Prostate gland (tissue), 2 donors: ENCODE data around the gene NINJ2. TPM values are rescaled to one million over a fixed set of nuclear protein-coding genes. Genes with fewer than 3 reads are reported as not detected.

Experiments
- DNase-seq: peaks from one replicate; pipeline ENCODE4 v3.0.0-alpha.2; 2019; ENCODE audit warnings: low spot score
- H3K27ac ChIP-seq, 2 donors: fragments of 200-600 bp; sonication (generic); 2 replicates each; pipeline ENCODE4 v1.5.1; 2017 to 2019
- H3K27me3 ChIP-seq: fragments of 200-600 bp; sonication (generic); replicated peaks from 2 replicates; pipeline ENCODE4 v1.5.1; 2019; ENCODE audit not compliant: insufficient read depth
- H3K36me3 ChIP-seq, 2 donors: fragments of 200-600 bp; sonication (generic); 1 replicate in 1 of 2; 2 replicates in 1 of 2; pipeline versions ENCODE4 v1.5.1 to v1.8.1; 2017 to 2019
- H3K4me1 ChIP-seq: fragments of 200-600 bp; sonication (generic); replicated peaks from 2 replicates; pipeline ENCODE4 v1.5.1; 2019
- H3K4me3 ChIP-seq, 2 donors: fragments of 200-600 bp; sonication (generic); 2 replicates each; pipeline ENCODE4 v1.5.1; 2017 to 2019
- H3K9me3 ChIP-seq: fragments of 200-600 bp; sonication (generic); 2 replicates; pipeline ENCODE4 v1.5.1; 2017
- POLR2A ChIP-seq: fragments of 450-650 bp; IDR thresholded peaks from one replicate; pipeline ENCODE4 v1.6.1; 2016; ENCODE audit warnings: antibody characterized with exemption, mild to moderate bottlenecking
- POLR2AphosphoS5 ChIP-seq: sonication (generic); formaldehyde crosslinking; IDR thresholded peaks from one replicate; pipeline ENCODE4 v1.6.1; 2017; ENCODE audit warnings: antibody characterized with exemption
- WGBS: methylation state at CpG from one replicate; pipeline ENCODE4 v1.1.5; 2018; 5-methylcytosine and 5-hydroxymethylcytosine counted together
- intact Hi-C: fragments of 100-400 bp; cut with DNase I; formaldehyde crosslinking; loops from one replicate; pipeline ENCODE4 v1.14.2; 2022
- total RNA-seq, 2 donors: library from RNA; depleted of rRNA; stranded (reverse); fragments of >200 nt; gene quantifications; one replicate each; pipeline ENCODE4 v1.1.0, GENCODE V29; 2016
- TF ChIP-seq, protein P1 (sequence below), 4 experiments: fragments of 200-600 bp in 2 of 4; fragments of 450-650 bp in 2 of 4; sonication (generic) in 2 of 4; IDR thresholded peaks; 1 replicate in 3 of 4; 2 replicates in 1 of 4; pipeline ENCODE4 v1.5.1; 2016 to 2019; ENCODE audit warnings: antibody characterized with exemption in 4 of 4, mild to moderate bottlenecking in 2 of 4, moderate library complexity in 2 of 4

NINJ2 gene
- total RNA-seq, 2 donors from 2014 or later = 1.1 to 17.3 TPM

DNA sequence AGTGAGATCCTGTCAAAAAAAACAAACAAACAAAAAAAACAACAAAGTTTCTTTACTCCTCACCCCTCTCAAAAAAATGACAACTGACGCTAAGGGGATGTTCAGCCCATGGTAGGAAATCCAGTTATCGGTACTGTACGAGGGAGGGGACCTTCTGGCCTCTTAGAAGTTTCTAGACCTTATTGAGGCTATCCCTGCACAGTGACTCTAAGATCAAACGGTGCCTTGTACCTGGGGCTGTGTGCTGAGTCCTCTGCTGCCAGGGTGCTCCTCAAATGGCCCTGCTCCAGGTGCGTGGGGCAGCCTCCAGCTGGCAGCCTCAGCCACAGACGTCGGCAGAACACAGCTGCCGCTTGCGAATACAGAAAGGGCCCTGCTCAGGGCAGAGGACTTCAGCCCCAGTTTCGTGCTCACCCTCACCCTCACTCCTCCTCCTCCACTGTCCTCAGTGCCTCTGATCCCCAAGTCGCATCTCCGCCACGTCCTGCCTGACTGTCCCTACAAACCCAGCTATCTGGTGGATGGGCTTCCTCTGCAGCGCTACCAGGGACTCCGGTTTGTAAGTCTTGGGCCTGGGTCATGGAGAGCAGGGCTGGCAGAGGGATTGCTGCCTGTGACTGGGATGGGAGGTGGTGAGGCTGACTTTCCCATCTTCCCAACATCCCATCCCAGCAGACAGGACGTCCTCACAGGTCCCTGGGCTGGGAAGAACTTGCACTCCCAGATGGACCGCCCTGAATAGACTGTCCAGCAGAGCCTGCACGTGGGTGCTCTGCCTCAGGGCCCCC, 112.6 kb downstream of the NINJ2 start:
- intact Hi-C loops = no loop called here
- Histone ChIP-seq H3K4me1 (no peaks in the 10 kb centered on the region), H3K27ac (no peak overlapping the region), H3K4me3 (no peak overlapping the region), H3K36me3 (no peaks in the 10 kb centered on the region), H3K27me3 (no peaks in the 10 kb centered on the region), H3K9me3 (no peaks in the 10 kb centered on the region)
- TF ChIP-seq, protein P1, sequence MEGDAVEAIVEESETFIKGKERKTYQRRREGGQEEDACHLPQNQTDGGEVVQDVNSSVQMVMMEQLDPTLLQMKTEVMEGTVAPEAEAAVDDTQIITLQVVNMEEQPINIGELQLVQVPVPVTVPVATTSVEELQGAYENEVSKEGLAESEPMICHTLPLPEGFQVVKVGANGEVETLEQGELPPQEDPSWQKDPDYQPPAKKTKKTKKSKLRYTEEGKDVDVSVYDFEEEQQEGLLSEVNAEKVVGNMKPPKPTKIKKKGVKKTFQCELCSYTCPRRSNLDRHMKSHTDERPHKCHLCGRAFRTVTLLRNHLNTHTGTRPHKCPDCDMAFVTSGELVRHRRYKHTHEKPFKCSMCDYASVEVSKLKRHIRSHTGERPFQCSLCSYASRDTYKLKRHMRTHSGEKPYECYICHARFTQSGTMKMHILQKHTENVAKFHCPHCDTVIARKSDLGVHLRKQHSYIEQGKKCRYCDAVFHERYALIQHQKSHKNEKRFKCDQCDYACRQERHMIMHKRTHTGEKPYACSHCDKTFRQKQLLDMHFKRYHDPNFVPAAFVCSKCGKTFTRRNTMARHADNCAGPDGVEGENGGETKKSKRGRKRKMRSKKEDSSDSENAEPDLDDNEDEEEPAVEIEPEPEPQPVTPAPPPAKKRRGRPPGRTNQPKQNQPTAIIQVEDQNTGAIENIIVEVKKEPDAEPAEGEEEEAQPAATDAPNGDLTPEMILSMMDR (IDR thresholded peaks at IDR 0.05) = no peak
- TF ChIP-seq POLR2AphosphoS5 = no peak
- TF ChIP-seq POLR2A = no peak
- no peak for DNase-seq
- 58% methylated on average over 16 of the region's 18 CpGs for WGBS

DNA sequence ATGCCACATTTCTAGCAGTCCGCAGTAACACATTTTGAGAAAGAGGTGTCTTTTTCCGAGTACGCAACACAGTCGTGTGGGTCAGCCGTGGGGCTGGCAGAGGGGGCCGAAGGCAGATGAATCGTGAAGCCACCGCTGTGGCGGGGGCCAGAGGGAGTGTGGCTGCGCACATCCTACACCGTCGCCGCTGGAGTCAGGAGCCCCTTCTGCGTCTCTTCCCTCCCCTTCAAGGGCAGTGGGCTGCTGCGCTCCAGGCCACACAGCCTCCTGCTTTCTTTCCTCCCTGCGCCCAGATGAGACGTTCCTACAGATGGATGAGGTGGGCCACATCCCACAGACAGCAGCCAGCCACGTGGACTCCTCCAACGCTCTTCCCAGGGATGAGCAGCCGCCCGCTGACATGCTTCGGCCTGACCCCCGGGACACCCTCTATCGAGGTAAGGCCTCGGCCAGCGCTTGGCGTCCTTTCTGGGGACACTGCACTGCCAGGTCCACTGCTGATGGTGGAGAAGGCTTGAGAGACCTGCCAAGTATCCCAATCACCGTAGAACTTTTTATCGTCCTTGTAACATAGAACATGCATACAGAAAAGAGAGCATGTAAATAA, 113.7 kb downstream of the NINJ2 start:
- H3K36me3 ChIP-seq = no peaks in the 10 kb centered on the region
- H3K9me3 ChIP-seq = no peaks in the 10 kb centered on the region
- no peak for DNase-seq
- intact Hi-C loops = no loop called here
- TF ChIP-seq, protein P1 (IDR thresholded peaks at IDR 0.05) = no peak
- no peak for TF ChIP-seq POLR2A
- no peak for TF ChIP-seq POLR2AphosphoS5
- WGBS = 95% methylated on average over 27 of the region's 29 CpGs
- H3K4me3 ChIP-seq = no peak overlapping the region
- no peaks in the 10 kb centered on the region for H3K4me1 ChIP-seq
- H3K27me3 ChIP-seq = no peaks in the 10 kb centered on the region
- H3K27ac ChIP-seq = no peak overlapping the region

DNA sequence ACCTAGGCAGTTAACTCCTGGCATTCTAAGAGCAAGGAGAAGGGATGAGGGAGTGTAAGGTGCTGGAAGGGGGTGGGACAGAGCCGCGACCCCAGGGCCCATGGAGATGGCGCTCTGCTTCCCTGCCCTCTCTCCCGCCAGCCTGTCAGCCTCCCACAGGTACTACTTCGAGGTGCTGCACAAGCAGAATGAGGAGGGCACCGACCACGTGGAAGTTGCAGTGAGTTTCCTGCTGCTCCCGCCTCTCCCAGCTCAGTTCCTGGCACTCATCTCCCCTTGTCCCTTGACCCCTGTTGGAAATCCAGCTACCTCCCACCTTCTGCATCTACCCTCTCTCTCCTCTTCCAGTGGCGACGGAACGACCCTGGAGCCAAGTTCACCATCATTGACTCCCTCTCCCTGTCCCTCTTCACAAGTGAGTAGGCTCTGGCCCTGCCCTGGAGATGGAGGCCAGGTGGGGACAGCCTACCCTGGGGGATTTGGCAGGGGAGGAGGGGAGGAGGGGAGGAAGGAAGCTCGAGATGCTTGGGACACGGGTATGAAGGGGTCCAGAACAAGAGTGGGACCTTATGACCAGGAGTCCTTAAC, 115.3 kb downstream of the NINJ2 start:
- Histone ChIP-seq H3K27ac (no peak overlapping the region), H3K9me3 (no peaks in the 10 kb centered on the region), H3K4me1 (no peaks in the 10 kb centered on the region), H3K4me3 (no peak overlapping the region), H3K36me3 (no peaks in the 10 kb centered on the region), H3K27me3 (no peaks in the 10 kb centered on the region)
- no peak for TF ChIP-seq POLR2A
- no peak for TF ChIP-seq POLR2AphosphoS5
- TF ChIP-seq, protein P1 (IDR thresholded peaks at IDR 0.05) = no peak
- no peak for DNase-seq
- 79% methylated on average over 13 of the region's 13 CpGs for WGBS
- intact Hi-C loops = loop anchor here (2.0 kb wide), 1 partner anchor 105 kb away; no protein-coding TSS in a partner anchor

DNA sequence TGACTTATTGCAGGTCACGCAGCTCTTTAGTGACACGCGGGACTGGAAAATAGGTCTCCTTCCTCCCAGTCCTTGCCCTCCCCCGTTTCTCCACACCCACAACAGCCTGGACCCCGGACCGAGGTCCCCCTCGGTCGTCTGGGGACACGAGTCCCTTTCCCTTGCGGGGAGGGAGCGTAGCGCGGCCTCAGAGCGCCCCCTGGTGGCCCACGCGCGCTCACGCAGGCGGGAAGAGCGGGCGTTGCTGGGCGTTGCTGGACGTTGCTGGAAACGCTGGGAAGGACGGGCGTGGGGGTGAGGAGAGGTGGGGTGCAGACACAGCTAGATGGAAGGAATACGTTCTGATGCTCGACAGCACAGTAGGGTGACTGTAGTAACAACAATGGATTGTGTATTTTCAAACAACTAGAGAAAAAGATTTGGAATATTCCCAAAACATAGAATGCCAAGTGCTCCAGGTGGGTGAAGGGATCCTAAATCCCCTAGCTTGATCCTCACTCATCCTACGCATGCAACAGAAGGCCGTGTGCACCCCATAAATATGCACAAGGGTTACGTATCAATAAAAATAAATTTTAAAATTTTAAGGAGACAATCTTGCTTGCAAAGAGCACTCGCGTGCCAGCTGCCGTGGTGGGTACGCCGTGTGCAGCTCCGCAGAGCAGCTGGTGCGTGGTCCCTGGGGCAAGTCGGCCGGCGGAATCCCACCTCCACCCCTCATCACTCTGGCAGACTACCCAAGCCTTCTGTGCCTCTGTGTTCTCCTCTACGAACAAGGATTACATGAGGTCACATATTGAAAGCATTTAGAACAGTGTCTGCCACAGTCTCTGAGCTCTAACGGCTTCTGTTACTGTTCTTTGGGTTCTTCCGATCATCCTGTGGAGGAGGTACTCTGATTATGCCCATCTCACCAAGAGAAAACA, 116.1 kb downstream of the NINJ2 start:
- TF ChIP-seq POLR2AphosphoS5 = peak; percentile 74
- no peak for TF ChIP-seq POLR2A
- TF ChIP-seq, protein P1 (IDR thresholded peaks at IDR 0.05) = peak; percentile 92 to 100 (median 99)
- Histone ChIP-seq H3K4me3 (no peak overlapping the region), H3K36me3 (no peaks in the 10 kb centered on the region), H3K27ac (no peak overlapping the region), H3K27me3 (no peaks in the 10 kb centered on the region), H3K9me3 (no peaks in the 10 kb centered on the region), H3K4me1 (no peaks in the 10 kb centered on the region)
- 26% methylated on average over 44 of the region's 44 CpGs for WGBS
- no peak for DNase-seq
- intact Hi-C loops = loop anchor here (2.0 kb wide), 1 partner anchor 104 kb away; no protein-coding TSS in a partner anchor
